ENCODE measurements around the gene GPR55. TPM values are rescaled to one million over a fixed set of nuclear protein-coding genes. Genes with fewer than 3 reads are reported as not detected.

The GPR55 gene
- total RNA-seq, 4 donors from 2014 or later, result 0.61 to 0.88 (median 0.78) TPM

DNA sequence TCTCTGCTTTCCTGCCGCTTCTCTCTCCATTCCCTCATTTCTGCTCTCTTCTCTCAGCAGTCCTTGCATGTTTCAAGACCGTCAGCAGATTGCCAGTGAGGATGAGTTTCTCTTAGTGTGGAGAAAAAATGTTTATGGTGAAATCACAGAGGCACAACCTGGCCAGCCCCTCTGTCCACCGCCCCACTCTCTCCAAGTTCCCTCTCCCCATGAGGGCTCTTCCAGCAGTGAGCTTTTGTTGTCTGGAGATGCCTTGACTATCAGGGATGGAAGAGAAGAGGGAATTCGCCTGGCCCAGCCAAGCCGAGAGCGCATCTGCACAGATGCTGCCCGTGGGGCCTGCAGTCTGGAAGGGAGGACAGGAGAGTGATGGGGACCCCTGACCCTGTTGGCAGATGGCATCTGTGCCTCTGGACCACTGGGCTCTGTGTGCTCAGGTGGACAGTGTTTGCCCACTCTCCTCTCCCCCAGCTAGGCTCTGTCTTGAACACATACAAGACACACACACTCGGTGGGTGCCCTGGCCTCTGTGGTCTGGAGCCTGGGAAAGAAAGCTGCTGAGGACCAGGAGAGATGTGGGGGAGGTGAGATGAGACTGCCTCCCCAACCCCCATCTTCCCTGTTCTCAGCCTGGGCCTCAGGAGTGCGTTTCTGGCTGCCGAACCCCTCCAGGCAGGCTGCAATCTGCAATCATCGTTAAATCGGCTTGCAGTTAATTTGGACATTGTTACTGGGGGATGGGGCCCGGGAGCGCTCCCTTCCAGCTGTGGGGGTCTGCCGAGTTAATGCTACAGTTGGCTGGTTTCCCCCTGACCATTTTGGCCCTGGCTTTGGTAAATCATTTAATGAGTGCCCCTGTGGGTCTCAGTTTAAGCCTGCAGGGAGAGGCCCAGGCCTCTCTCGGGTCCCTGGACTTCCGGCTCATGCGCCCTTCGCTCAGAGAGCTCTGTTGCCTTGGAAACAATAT is 55.8 kb downstream of the GPR55 start:
- peak overlapping the region in 3 of 4 donors; percentile 69 to 79 (median 75) for H3K27ac ChIP-seq
- H3K4me1 ChIP-seq, result peaks cover 33 to 94% (median 40%) of the 10 kb centered on the region in 3 donors
- WGBS, 2 donors, result 75 to 85% methylated on average over 16 to 17 of the region's 19 CpGs
- DNase-seq, result no peak
- no peaks in the 10 kb centered on the region for H3K9me3 ChIP-seq
- no peak overlapping the region for H3K4me3 ChIP-seq
- intact Hi-C loops (cut with DNase I), result no loop called here
- H3K27me3 ChIP-seq, result peaks cover 0 to 21% (median 0%) of the 10 kb centered on the region in 4 donors
- TF ChIP-seq POLR2A (IDR thresholded peaks at IDR 0.05), result no peak
- TF ChIP-seq, protein P1, sequence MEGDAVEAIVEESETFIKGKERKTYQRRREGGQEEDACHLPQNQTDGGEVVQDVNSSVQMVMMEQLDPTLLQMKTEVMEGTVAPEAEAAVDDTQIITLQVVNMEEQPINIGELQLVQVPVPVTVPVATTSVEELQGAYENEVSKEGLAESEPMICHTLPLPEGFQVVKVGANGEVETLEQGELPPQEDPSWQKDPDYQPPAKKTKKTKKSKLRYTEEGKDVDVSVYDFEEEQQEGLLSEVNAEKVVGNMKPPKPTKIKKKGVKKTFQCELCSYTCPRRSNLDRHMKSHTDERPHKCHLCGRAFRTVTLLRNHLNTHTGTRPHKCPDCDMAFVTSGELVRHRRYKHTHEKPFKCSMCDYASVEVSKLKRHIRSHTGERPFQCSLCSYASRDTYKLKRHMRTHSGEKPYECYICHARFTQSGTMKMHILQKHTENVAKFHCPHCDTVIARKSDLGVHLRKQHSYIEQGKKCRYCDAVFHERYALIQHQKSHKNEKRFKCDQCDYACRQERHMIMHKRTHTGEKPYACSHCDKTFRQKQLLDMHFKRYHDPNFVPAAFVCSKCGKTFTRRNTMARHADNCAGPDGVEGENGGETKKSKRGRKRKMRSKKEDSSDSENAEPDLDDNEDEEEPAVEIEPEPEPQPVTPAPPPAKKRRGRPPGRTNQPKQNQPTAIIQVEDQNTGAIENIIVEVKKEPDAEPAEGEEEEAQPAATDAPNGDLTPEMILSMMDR (IDR thresholded peaks at IDR 0.05), result no peak
- no peaks in the 10 kb centered on the region for H3K36me3 ChIP-seq

DNA sequence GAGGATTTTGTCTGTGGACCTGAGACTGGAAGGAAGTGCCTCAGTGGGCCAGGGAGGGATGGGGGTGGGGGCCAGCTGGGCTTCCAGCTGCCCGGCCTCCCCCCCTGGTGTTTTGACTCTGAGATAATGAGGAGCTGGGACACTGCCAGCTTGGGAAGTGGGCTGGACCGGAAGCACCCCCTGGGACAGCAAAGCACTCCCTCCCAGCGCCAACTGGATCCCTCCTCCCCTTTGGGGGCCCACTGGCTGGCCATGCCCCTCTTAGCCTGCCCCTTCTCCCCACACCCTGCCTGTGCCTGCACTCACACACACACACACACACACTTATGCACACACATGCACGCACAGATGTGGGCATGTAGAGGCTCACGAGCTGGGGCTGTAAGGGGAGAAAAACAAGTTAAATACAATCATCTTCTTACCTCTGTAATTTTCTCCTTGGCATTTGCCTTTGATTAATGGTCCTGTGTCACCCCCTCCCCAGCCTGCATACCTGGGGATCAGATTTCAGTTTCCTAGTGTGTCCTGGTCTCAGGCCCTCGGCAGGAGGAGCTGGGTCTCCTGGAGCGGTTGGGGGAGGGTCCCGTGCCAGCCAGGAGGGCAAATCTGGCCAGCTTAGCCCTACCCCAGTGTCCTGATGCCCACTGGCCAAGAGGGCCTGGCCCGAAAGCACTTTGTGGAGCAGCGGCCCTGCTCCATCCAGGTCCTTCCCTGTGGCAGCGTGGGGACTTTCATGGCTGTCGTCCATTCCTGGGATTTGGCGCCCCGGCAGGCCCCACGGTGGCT is 56.7 kb downstream of the GPR55 start:
- Histone ChIP-seq H3K4me3 (no peak overlapping the region), H3K4me1 (peaks cover 33 to 95% (median 40%) of the 10 kb centered on the region in 3 donors), H3K27me3 (peaks cover 0 to 30% (median 0%) of the 10 kb centered on the region in 4 donors), H3K9me3 (no peaks in the 10 kb centered on the region), H3K27ac (peak overlapping the region in 3 of 4 donors; percentile 69 to 79 (median 75)), H3K36me3 (no peaks in the 10 kb centered on the region)
- intact Hi-C loops (cut with DNase I), result no loop called here
- DNase-seq, result no peak
- TF ChIP-seq, protein P1 (IDR thresholded peaks at IDR 0.05), result no peak
- TF ChIP-seq POLR2A (IDR thresholded peaks at IDR 0.05), result no peak
- WGBS, 2 donors, result 64 to 72% methylated on average over 10 to 12 of the region's 15 CpGs

- H3K27ac ChIP-seq, result peak overlapping the region in 3 of 4 donors; percentile 69 to 75 (median 73)
These were observed 58.1 kb downstream of the GPR55 start for GRCh38 chr2:230866756-230867523.

More at GRCh38 chr2:230866756-230867523, 58.1 kb downstream of the GPR55 start:
- H3K4me1 ChIP-seq, result peaks cover 33 to 80% (median 40%) of the 10 kb centered on the region in 3 donors
- H3K36me3 ChIP-seq, result no peaks in the 10 kb centered on the region
- 29 to 39% methylated on average over 10 to 11 of the region's 13 CpGs for WGBS, 2 donors
- no peak for DNase-seq
- TF ChIP-seq, protein P1 (IDR thresholded peaks at IDR 0.05), result no peak
- TF ChIP-seq POLR2A (IDR thresholded peaks at IDR 0.05), result no peak
- no peak overlapping the region for H3K4me3 ChIP-seq
- intact Hi-C loops (cut with DNase I), result no loop called here
- peaks cover 0 to 44% (median 0%) of the 10 kb centered on the region in 4 donors for H3K27me3 ChIP-seq
- no peaks in the 10 kb centered on the region for H3K9me3 ChIP-seq
